GM19025 (cell line): ENCODE measurements around the gene KANSL1.

Source experiments
- ATAC-seq: cut with Tn5 transposase; IDR thresholded peaks from one replicate; pipeline ENCODE4 v1.9.1; 2021; ENCODE audit warnings: mild to moderate bottlenecking, low read depth, moderate library complexity; ENCODE audit not compliant: unreplicated experiment

KANSL1 gene

DNA sequence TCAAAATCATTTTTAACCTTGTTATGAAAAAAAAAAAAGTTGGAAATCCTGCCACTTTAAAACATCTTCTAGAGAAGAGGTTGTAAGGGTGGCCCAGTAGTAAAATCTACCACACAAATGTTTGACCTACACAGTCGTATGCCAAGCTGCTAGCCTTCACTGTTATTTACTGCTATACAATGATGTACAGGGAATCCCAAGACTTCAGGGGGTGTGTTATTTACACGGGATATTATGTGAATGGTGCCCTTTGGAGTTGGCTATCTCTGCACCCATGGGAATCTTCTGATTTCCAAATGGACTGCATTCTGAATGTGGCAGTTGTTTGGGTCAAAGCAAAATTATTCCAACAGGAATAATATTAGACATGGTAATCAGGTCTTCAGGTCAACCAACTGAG is 148.2 kb downstream of the KANSL1 start:
- no peak for ATAC-seq

DNA sequence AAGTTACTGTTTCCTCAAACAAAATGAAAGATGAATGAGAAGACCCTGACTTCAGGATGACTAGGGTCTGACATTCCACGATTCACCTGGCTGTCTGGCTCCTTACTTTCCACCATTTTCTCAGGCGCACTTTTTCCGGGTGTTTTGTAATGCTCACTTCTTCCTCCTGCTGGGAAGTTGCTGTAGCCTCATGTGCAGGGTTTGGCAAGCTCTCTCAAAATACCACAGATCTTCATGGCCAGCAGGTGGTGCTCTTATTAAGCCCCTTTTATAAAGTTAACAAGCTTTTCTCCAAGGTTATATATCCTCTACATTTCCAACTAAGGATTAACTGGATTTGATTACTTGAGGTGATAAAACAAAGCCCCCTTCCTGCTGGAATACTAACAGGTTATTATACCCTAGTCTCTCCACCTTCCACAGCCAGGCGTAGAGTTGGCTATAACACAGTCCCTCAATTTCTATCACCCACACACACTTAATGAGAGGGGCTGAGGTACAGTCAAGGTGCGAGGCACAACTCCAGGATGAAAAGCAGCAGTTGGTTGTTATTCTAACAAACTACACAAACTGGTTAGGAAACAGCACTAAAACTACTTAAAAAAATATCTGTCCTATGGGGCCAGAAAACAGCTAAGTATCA is 148.8 kb downstream of the KANSL1 start:
- ATAC-seq: no peak

DNA sequence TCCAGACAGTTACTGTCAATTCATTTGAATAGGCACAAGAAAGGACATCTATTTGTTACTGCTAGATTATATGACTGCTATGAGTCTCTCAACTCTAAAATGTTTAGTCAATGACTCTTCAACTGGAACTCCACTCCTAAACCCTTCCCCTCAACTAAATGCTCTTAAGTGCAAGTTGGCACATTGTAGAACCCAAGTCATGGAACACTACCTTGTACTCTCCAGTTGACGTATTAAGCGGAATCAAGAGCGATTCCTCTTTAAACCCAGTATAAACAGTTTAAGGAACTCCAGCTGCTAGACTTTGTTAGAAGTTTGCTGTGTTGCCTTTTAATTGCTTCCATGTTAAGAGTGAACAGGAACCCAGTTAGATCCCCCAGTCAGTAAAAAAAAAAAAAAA is 149.6 kb downstream of the KANSL1 start:
- ATAC-seq: no peak

DNA sequence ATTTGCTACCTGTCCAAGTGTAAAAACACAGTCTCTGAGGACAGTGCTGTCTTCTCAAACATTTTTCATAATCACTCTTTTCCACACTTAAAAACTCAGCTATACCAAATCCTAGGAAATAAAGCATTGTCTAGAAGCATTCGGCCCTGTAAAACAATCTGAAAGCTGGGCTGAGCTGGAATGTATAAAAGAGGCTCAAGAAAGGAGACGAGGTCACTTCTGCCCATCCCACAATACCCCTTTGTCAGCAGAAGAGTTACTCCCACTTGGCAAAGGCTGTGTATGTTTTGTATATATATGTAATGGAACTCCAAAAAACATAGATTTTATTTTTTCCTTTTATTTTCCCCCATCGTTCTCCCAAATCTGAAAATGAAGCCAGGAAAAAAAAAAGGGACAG is 150.3 kb downstream of the KANSL1 start:
- no peak for ATAC-seq

DNA sequence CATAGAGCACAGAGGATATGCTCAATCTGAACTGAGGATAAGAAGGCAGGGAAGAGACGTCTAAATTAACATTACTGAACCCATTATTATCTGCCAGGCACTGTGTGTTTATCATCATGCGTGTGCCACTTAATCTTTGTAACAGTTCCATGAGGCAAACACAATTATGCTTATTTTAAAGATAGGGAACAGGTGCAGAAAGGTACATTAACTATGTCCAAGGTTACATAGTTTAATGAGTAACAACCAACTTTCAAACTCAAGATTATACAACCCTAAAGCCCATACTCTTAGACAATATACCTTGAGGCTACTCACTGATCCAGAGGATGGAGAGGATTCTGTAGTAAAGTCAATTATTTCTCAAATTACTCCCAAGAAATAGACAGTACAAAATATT is 151.0 kb downstream of the KANSL1 start:
- ATAC-seq: no peak

DNA sequence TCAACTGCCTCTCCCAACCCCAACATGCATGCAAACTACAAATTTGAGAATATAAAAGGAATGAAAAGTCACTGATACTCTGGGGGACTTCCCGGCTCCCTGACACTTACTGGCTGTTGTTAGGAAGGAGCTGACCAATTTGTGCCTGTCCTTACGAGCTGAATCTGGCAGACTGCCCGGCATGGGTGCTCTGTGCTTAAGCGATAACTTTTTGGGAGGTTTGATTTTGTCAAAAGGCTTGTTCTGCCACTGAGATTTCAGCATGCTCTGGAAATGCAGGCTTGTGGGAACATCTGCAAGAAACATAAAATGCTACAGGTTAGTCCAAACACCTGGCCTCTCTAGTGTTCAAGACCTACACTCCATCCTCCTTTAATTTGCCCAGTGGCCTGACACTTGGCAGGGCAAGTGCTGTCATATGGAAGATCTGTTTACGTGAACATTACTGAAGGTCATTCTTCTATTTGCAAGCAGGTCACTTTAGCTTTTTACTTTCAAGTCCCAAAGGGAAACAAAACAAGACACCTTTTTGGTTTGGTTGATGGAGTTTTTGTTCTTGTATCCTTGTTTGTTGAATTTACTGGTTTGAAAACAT is 153.5 kb downstream of the KANSL1 start:
- no peak for ATAC-seq

DNA sequence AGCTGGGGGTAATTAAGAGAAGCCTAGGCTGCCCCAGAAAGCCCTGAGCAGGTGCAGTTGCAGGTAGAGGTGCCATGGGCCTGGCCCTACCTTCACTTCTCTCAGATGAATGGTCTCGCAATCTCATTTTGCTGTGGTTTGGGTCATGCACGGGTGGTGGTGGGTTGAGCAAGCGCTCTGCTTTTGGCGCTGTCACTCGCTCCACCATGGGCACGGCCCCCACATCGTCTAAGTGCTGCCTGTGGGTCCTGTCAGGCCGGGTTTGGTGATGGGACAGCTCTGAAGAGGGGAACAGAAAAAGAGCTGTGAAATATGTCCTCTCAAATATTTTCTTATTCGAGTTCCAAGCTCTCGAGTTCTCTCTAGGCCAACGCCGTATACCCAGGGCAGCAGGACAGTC is 154.3 kb downstream of the KANSL1 start:
- no peak for ATAC-seq

DNA sequence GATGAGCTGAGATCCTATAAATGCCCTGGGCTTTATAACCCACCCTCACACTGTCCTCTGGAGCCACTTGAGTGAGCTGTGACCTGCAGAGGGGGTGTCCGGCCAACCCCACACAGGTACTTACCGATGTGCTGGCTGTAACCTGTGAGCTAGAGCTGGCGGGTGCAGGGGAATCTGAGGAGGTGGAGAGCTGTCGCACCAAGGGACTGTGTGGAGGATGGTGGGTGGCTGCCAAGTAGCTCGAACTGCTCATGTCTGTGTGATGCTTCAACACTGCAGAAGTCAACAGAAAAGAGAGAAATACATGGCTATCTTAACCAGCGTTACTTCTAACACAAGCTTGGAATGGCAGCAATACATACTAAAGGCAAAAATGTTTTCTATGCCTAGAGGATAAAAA is 154.8 kb downstream of the KANSL1 start:
- ATAC-seq: no peak

DNA sequence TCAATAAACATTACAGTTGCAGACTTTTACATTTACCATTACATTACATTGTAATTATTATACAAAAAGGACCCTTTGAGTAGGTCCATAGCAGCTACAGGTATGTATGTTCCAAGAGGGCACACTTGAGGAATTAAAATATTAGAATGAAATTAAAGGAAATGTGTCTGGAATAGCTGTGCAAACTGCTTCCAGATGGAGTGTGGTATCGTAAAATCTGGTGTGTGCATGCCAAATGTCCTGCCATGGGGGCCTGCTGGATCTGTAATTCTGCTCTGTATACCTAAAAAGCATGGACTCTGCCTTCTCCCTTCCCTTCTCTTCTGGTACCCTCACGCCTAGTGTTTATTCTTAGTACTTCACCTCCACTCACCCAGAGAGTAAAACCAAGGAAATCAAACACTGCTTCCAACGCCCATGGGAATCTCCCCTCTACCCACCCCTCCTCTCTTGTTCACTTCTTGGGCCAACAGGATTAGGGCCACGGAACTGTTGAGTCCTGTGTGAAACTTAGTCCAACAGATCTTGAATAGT is 155.4 kb downstream of the KANSL1 start:
- ATAC-seq: no peak

DNA sequence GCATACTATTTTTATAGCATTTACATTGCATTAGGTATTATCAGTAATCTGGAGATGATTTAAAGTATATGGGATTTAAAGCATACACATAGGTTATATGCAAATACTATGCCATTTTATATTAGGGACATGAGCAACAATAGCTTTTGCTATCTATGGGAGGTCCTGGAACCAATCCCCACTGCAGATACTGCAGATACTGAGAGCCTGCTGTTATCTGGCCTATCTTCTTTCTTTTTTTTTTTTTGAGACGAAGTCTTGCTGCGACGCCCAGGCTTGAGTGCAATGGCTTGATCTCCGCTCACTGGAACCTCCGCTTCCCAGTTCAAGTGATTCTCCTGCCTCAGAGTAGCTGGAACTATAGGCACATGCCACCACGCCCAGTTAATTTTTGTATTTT is 156.7 kb downstream of the KANSL1 start:
- ATAC-seq: no peak

DNA sequence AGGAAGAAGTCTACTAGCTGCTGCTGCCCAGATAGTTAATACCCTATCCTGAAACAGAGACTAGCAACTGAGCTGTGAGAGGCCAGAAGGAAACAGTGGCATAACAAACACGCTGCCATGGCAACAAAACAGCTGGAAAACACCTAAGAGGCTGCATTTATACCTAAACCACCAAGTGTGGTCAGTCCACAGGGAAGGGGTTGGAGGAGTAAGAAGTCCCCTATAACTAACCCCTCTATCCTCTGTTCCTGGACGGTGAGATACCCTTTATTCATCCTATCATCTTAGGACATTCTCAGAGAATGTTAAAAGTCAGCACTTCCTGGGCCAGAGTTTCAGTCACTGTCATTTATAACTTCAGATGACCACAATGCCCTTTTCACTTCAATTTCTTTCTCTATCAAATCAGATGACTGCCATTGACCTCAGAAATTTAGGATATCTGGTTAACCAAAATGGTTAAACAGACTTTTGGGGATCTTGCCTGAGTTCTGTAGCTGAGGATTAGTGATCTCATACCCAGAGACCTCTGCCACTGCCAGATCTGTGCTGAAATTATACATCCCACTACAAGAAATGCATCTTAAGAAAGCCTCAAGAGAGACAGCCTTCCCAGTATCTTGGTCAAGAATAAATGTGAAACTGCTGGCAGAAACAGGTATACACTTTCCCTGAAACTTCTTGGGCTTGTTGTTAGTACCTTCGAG is 158.0 kb downstream of the KANSL1 start:
- ATAC-seq: no peak

DNA sequence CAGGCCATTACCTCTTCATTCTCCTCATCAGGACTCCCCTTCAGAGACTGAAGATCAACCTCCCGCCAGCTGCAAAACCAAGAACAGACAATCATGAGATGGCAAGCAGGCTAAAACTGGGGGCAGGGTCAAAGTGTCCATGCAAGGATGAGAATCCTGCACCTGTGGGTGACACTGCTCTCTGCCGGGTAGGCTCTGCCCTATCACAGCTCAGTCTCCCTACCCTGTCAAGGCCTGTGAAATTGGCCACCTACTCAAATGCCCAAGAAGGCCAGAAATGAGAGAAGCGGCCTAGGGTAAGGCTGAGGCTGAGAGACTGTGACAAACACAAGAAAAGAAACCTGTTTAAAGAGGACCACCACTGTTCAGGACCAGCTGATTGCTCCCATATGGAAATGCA is 159.8 kb downstream of the KANSL1 start:
- no peak for ATAC-seq

DNA sequence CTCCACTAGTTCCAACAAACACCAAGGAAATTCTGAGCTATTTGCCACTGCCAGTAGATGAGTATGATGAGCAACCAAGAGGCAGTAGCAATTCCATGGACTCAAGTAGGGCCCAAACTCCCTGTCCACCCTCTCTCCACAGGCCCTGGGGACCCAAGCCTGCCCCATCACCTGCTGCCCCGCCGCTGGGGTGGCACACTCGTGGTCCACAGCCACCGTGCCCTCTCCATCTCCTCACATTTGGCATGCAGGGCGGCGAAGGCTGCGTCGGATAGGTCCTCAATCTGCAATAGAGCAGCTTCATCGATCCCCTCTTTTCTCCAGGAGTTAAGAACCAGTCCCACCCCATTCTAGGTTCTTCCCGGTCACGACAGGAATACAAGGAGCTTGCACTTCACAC is 160.3 kb downstream of the KANSL1 start:
- no peak for ATAC-seq

DNA sequence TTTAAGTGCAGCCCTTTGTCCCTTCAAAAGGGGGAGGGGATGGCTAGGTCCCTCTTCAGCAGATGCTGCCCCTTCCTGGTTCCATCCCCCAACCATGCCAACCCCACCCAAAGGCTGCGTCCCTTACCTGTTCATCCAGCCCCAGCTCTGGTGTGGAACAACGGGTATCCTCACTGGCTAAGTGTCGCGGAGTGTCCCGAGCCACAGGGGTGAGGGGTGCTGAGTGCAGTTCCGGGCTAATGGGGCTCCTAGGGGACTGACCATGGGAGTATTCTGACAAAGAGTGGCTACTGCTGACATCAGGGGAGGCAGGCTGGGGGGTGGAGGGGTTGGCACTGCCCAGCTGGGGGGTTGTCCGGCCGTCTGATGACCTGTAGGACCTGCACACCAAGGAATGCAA is 161.3 kb downstream of the KANSL1 start:
- no peak for ATAC-seq

DNA sequence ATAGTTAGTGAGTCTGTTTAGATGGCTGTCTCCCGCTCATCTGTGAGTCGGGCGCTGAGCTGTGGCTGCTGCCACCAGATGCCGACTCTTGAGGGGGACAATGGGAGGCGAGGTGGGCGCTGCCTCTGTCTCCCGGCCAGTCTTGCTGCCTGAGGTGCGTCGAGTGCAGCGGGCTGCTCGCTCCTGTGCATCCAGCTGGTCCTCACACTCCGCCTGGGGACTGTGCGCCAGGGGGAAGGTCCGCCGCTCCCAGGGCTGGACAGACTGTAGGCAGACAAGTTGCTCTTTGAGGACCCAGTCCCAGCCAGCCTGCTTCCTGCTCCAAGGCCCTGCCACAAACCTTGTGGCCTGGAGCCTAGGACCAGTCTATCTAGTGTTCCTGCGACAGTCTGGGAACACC is 161.8 kb downstream of the KANSL1 start:
- ATAC-seq: no peak

DNA sequence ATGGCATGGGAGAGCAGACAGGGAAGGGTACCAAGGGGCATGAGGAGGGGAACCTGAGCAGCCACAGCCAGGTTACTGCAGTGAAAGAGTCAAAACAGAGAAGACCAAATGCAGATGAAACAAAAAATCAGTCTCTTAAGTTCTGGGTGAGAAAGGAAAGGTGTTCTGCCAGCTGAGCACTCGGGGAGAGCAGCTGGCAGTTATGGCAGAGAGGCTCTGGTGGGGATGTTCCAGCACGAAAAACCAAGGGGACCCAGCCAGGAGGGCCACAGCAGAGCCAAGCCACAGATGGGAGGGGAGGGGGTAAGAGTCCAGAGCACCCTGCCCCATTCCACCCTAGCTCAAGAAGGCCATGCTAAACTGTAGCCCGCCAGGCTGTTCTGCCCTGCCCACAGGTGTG is 162.5 kb downstream of the KANSL1 start:
- ATAC-seq: no peak

DNA sequence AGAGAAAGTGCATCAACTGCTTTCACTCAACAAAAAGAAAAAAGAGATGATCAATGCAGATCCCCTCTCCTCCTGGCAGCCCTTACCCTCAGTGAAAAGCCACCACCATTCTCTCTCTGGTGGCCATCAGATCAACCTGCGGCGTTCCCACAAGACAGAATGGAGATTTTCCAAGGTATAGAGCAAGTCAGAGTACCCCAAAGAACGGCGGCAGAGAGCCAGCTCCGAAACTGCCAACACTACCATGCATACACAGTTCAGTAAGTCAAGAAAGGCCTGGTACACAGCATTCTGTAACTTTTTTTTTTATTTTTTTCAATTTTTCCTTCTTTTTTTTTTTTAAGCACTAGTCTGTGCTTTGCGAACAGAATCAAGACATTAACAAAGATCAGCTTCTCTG is 163.6 kb downstream of the KANSL1 start:
- no peak for ATAC-seq

DNA sequence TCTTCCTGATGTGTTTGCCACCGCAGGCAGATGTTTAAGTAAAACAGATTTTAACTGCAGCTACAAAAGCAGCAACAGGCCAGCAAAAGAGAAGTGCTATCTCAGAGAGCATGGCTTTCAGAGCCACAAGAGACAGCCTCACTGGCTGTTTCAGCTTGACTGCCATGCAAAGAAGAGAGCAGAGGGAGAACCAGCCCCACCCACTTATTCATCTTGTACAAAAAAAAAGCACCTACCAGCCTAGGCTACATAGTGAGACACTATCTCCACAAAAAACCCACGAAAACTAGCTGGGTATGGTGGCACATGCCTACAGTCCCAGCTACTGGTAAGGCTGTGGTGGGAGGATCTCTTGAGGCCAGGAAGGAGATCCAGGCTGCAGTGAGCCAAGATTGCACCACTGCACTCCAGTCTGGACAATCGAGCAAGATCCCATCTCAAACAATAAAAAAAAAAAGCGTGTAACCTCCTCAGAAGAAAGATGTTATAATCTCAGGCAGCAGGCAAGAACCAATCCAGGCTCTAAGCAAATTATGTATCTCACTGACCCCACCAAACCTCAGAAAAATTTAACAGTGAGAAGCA is 164.2 kb downstream of the KANSL1 start:
- ATAC-seq: no peak

DNA sequence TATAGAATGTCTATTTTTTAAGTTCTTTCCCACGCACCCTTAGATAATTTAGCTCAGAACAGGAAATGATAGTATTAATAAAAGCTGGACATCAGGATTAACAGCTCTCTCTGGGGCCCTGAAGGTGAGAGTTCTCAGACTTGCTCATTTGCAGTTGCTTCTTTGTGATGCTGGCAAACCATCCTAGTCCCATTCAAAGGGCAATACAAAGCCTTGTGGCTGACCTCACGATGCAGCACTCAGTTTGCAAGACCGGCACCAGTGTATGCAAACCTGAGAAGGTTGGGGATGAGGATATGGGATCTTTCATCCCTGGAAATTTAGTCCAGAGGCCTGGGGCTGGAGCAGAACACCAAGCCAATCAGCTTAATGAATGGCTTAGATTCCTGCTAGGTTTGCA is 164.9 kb downstream of the KANSL1 start:
- ATAC-seq: no peak

DNA sequence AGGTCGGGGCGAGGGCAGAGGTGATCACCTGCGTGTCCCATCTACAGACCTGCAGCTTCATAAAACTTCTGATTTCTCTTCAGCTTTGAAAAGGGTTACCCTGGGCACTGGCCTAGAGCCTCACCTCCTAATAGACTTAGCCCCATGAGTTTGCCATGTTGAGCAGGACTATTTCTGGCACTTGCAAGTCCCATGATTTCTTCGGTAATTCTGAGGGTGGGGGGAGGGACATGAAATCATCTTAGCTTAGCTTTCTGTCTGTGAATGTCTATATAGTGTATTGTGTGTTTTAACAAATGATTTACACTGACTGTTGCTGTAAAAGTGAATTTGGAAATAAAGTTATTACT is 165.3 kb downstream of the KANSL1 start:
- ATAC-seq: no peak

DNA sequence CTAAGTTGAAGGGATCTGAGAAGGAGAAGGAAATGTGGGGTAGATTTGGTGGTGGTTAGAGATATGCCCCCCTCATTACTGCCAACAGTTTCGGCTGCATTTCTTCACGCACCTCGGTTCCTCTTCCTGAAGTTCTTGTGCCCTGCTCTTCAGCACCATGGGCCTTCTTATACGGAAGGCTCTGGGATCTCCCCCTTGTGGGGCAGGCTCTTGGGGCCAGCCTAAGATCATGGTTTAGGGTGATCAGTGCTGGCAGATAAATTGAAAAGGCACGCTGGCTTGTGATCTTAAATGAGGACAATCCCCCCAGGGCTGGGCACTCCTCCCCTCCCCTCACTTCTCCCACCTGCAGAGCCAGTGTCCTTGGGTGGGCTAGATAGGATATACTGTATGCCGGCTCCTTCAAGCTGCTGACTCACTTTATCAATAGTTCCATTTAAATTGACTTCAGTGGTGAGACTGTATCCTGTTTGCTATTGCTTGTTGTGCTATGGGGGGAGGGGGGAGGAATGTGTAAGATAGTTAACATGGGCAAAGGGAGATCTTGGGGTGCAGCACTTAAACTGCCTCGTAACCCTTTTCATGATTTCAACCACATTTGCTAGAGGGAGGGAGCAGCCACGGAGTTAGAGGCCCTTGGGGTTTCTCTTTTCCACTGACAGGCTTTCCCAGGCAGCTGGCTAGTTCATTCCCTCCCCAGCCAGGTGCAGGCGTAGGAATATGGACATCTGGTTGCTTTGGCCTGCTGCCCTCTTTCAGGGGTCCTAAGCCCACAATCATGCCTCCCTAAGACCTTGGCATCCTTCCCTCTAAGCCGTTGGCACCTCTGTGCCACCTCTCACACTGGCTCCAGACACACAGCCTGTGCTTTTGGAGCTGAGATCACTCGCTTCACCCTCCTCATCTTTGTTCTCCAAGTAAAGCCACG is 165.9 kb downstream of the KANSL1 start:
- no peak for ATAC-seq
